Measurements from ENCODE around the gene LDHD.

Gene LDHD

DNA sequence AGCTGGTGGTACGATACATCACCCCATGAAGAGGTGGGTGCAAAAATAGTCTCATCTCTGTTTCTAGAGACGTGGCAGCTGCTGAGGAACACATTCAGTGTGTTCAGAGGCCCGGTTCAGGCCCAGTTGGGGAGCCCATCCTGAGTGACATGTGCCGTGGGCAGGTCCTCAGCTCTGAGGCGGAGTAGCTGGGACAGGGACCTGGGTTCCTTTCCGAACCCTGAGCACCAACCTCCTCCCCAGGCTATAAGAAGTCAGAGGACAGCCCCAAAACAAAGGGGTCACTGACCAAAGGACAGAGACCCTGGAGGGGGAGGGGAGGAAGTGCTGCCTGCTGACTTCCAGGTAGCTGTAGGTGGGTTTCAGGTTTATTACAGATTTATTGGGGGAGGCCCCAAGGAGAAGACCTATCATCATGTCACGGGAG is 5.1 kb downstream of the LDHD start:
- DNase-seq (ENCODE audit: low read depth), result no peak
- no peak overlapping the region for H3K4me3 ChIP-seq (ENCODE audit: control insufficient read depth, low read depth, low read length)

DNA sequence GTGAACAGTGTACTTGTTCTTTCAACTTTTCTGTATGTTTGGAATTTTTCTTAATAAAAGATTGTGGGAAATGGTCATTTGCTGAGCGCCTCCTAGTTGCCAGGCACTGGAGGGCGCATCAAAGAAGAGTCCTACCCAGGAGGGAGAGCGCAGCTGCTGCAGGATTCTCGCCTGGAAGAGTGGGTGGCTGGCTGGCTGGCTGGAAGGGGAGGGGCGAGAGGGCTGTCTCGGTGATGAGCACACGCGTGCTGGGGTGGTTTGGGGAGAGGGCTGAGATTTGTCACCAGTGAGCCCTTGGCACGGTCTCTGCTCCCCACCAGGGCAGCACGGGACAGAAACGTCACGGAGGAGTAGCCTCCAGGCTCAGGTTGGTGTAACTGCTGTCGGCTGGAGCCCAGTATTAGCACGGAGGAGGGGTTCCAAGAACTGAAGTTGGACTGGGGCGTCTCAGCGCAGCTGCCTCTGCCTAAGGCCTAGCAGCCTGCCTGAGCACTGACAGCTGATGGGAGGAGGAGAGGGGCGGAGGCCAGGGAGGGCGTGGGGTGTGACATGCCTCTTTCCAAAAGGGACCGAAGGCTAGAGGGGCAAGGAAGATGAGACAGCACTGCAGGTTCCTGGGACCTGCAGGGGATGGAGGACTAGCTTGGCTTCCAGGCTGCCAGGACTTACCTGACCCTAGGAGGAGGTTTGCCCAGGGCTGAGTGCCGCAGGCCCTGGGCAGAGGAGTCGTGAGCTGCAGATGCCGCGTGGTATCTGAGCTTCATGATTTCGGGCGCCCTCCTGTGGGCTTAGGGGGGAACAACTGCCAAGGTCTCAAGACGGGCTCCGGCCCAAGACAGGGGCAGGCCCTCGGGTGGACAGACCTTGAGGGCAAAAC is 5.7 kb downstream of the LDHD start:
- H3K4me3 ChIP-seq (ENCODE audit: control insufficient read depth, low read depth, low read length), result peak overlapping the region; percentile 25
- peak; percentile 89 for DNase-seq (ENCODE audit: low read depth)
- TF ChIP-seq, protein P1, sequence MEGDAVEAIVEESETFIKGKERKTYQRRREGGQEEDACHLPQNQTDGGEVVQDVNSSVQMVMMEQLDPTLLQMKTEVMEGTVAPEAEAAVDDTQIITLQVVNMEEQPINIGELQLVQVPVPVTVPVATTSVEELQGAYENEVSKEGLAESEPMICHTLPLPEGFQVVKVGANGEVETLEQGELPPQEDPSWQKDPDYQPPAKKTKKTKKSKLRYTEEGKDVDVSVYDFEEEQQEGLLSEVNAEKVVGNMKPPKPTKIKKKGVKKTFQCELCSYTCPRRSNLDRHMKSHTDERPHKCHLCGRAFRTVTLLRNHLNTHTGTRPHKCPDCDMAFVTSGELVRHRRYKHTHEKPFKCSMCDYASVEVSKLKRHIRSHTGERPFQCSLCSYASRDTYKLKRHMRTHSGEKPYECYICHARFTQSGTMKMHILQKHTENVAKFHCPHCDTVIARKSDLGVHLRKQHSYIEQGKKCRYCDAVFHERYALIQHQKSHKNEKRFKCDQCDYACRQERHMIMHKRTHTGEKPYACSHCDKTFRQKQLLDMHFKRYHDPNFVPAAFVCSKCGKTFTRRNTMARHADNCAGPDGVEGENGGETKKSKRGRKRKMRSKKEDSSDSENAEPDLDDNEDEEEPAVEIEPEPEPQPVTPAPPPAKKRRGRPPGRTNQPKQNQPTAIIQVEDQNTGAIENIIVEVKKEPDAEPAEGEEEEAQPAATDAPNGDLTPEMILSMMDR (conservative IDR thresholded peaks at IDR 0.05; ENCODE audit: control insufficient read depth, insufficient read depth, low read depth, low read length), result peak; percentile 90

More for the DNA sequence above, 5.1 kb downstream of the LDHD start:
- TF ChIP-seq, protein P1 (conservative IDR thresholded peaks at IDR 0.05; ENCODE audit: control insufficient read depth, insufficient read depth, low read depth, low read length), result no peak

DNA sequence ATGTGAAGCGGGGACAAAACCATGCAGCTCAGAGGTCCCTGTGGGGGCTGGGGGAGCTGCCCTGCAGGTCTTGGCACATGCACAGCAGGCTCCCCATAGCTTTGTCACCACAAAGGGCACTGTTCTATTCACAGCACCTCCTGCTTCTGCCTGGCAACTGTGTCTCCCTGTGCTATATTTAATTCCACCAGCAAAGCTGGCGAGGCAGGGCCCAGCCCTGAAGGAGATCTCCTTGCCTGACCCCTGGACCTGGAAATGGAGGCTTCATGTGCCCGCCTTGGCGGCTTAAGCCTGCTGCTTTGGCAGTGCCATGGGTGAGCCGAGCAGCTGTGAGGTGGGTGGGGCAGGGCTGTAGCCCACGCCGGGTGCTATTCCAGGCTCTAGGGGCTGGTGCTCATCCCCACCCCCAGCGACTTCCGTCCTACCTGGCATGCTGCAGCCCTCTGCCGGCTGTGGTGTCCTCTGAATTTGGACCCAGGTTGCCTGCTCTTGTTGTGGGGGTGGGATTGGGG is 6.8 kb downstream of the LDHD start:
- no peak for DNase-seq (ENCODE audit: low read depth)
- TF ChIP-seq, protein P1 (conservative IDR thresholded peaks at IDR 0.05; ENCODE audit: control insufficient read depth, insufficient read depth, low read depth, low read length), result no peak
- no peak overlapping the region for H3K4me3 ChIP-seq (ENCODE audit: control insufficient read depth, low read depth, low read length)

DNA sequence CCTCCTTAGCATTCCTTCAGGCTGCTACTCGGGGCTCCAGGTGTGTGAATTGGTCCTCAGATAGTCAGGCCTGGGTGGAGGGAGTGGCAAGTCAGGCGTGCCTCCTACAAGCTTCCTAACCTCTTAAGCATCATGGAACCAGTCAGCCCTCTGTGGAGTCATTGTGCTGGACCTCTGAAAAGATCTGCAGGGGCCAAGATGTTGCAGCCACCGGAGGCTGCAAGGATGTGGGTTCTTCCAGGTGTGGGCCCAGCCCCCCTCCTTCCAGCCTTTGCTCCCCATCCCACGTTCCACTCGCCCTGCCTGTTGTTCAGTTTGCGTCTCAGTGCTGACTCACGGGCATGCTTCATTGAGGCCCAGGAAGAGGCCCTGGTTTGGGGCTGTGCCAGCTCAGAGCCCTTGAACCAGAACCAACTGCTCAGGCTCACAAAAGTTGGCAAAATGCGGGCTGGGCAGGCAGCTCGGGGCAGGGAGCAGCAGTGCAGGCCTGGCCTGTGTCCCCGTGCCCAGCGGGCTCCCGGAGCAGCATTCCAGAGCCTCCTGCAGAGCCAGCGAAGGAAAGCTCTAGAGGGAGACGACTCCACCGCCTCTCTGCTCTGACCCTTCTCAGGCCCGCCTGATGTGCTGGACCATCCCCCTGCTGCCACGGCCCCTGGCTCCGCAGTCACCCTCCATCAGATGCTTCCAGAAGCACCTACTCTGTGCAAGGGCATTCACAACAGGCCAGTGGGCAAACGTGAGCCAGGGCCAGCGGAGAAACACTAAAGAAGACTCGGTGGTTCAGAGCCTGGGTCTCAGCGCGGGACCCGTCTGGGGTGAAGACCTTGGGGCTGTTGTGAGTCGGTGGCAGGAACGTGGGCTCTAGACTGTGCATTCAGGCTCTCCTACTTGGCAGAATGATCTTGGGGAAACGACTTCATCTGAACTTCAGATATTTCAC is 7.5 kb downstream of the LDHD start:
- DNase-seq (ENCODE audit: low read depth), result peak; percentile 95
- TF ChIP-seq, protein P1 (conservative IDR thresholded peaks at IDR 0.05; ENCODE audit: control insufficient read depth, insufficient read depth, low read depth, low read length), result no peak
- no peak overlapping the region for H3K4me3 ChIP-seq (ENCODE audit: control insufficient read depth, low read depth, low read length)

DNA sequence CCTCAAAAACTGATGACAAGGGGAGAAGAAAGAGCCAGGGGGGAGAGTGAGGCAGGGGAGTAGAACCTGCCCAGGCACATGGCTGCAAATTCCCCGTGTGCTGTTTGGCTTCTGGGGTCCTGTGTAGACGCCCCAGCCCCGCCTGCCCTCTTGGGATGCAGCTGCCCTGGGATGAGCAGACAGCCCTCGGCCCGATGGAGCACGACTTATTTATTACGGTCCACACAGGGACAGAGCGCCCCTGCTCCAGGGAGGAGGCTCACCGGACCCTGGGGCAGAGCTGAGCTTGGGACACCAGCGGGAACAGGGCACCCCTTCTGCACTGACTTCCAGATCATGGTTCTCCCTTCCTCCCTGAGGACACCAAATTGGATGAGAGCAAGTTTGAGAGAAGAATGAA is 9.1 kb downstream of the LDHD start:
- DNase-seq (ENCODE audit: low read depth), result no peak
- H3K4me3 ChIP-seq (ENCODE audit: control insufficient read depth, low read depth, low read length), result no peak overlapping the region
- TF ChIP-seq, protein P1 (conservative IDR thresholded peaks at IDR 0.05; ENCODE audit: control insufficient read depth, insufficient read depth, low read depth, low read length), result no peak
